ENCODE results near the gene ALG9.

ALG9 gene, protein sequence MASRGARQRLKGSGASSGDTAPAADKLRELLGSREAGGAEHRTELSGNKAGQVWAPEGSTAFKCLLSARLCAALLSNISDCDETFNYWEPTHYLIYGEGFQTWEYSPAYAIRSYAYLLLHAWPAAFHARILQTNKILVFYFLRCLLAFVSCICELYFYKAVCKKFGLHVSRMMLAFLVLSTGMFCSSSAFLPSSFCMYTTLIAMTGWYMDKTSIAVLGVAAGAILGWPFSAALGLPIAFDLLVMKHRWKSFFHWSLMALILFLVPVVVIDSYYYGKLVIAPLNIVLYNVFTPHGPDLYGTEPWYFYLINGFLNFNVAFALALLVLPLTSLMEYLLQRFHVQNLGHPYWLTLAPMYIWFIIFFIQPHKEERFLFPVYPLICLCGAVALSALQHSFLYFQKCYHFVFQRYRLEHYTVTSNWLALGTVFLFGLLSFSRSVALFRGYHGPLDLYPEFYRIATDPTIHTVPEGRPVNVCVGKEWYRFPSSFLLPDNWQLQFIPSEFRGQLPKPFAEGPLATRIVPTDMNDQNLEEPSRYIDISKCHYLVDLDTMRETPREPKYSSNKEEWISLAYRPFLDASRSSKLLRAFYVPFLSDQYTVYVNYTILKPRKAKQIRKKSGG

DNA sequence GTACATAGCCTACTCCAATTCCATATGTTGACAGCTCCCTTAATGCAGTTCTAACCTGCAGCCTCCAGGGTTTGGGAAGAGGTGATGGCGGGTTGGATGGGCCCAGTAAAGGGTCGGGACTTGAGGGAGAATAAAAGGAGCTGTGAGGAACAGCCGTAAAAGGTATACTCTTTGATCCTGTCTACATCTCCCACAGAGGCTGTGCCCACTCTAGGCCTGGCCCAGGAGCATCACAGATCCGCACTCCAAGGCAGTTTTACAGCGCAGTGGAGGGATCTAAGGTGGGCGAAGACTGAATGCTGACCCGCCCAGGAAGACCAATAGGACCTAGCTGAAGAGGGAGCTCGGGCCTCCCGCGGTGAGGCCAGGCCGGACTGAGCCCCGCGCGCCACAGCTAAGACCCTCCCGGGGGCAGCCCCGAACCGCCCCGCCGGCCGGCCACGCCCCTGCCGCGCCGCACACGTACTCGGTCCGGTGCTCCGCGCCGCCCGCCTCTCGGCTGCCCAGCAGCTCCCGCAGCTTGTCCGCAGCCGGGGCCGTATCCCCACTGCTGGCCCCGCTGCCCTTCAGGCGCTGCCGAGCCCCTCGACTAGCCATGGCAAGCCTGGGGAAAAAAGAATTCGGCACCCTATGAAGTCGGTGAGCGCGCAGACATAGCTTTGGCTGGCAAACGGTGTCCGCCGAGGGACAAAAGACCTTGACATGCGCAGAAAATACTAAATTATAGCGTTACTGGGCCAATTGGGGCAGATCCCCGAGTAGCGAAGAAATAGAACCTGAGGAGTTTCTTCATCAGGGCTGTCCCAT, at the start of gene ALG9:
TSS of gene ALG9 (minus strand) at position 696 of the 807 bp plus-strand sequence. CDS start at position 597, 99 bp downstream.
- DNase-seq (ENCODE audit: low read depth in 2 of 2, low spot score in 1 of 2), result peak; percentile 77 to 86

DNA sequence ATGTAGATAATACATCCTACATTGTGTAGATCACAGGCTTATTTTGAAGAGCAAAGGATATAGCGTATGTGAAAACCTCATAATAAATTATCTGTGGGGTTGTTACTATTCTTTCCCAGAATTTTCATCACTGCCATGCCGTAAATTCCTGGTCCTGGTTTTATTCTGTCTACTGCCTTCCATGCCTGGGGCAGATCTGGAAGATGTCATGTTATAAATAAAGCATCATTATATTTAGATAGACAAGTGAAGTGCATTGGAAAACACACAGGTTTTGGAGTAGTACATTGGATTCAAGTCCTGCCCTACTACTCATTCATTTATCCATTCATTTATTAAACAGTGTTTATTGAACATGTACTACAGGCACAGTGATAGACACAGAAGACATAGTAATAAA, 49.5 kb upstream of the ALG9 start:
- no peak for DNase-seq (ENCODE audit: low read depth in 2 of 2, low spot score in 1 of 2)

DNA sequence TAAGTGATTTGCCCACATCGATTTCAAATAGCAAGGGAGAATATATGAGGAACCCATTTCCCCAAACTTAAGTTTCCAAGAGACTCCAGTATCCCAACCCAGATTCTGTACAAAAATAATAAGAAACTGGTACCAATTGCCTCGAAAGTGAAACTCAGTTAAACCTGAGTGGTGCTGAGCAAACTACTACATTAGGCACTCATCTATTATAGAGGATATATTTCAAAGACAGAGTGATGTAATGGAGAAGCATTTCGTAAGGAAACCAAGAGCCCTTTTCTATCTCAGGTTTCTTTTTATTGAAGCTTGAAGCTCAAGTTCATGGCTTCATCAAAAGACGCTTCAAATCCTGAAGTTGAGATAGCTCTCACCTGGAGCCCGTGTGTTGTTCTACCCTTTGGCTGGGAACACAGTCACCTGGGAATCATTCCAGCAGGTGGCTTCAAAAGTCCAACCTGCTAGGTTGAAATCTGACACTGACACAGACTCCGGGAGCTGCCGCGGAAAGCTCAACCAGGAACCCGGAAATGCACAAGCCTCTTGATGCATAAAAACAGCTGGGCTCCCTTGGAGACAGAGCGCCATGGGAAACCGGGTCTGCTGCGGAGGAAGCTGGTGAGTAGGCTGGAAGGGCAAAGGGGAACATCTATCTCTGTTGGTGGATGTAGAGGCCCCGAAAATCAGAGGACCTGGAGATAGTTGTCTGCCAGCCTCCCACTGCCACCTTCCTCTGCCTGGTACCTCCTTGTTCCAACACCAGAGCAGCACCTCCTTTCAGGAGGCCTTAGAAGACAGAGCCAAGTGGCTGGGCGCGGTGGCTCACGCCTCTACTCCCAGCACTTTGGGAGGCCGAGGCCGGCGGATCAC, 47.2 kb upstream of the ALG9 start, which contains the start of gene C11orf52:
TSS of gene C11orf52 (plus strand) at position 524 of the 867 bp plus-strand sequence. CDS start at position 584, 60 bp downstream.
- DNase-seq (ENCODE audit: low read depth in 2 of 2, low spot score in 1 of 2), result no peak

DNA sequence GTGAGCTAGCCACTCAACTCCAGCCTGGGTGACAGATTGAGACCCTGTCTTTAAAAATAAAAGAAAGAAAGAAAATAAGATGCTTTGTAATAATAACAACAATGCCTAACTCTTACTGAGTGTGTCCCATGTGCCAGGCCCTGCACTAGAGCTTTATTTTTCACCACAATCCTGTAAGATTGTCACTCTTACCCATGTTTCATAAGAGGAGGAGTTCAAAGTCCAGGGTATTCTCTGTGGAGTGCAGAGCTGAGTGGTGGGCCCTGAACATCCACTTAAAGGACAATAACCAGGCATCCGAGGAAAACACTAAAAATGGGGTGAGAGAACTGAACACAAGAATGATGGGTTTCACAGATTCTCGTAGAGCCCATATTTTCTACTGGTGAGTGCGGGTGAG, 46.4 kb upstream of the ALG9 start:
- no peak for DNase-seq (ENCODE audit: low read depth in 2 of 2, low spot score in 1 of 2)

DNA sequence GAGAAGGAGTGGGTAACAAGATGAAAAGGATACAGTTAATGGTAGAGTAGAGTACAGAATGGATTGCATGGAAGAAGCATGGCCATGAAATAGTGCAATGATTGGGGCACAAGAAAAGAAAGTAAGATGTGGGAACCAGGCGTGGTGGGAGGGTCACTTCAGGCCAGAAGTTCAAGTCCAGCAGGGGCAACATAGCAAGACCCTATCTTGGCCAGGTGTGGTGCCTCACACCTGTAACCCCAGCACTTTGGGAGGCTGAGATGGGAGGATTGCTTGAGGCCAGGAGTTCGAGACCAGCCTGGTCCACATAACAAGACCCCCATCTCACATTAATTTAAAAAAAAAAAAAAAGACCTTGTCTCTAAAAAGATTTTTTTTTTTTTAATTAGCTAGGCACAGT, 45.9 kb upstream of the ALG9 start:
- DNase-seq (ENCODE audit: low read depth in 2 of 2, low spot score in 1 of 2), result no peak

DNA sequence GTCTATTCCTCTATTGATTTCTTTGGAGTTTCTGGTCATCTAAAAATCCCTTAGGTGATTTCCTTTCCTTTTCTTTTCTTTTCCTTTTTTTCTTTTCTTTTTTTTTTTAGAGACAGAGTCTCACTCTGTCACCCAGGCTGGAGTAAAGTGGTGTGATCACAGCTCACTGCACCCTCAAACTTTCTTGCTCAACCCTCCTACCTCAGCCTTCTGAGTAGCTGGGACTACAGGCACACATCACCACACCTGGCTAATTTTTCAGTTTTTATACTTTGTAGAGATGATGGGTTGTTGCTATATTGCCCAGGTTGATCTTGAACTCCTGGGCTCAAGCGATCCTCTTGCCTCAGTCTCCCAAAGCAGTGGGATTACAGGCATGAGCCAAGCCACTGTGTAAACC, 45.4 kb upstream of the ALG9 start:
- no peak for DNase-seq (ENCODE audit: low read depth in 2 of 2, low spot score in 1 of 2)

DNA sequence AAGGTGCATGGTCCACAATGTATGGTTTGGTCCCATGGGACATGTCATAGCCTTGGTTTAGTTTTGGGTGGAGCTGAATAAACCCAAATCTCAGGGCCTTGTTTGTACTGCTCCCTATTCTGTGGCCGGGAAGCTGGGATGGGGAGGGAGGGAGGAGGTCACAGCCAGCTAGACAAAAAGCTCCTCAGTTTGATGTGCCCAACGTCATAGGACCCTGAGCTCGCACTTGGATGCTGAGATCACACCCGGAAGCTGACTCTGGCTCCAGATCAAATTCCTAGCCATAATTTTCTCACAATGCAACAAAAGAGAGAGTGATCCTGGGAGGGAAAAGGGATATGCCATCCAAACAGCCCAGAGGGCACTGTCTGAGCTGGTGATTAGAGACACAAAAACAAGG, 42.6 kb upstream of the ALG9 start:
- no peak for DNase-seq (ENCODE audit: low read depth in 2 of 2, low spot score in 1 of 2)

DNA sequence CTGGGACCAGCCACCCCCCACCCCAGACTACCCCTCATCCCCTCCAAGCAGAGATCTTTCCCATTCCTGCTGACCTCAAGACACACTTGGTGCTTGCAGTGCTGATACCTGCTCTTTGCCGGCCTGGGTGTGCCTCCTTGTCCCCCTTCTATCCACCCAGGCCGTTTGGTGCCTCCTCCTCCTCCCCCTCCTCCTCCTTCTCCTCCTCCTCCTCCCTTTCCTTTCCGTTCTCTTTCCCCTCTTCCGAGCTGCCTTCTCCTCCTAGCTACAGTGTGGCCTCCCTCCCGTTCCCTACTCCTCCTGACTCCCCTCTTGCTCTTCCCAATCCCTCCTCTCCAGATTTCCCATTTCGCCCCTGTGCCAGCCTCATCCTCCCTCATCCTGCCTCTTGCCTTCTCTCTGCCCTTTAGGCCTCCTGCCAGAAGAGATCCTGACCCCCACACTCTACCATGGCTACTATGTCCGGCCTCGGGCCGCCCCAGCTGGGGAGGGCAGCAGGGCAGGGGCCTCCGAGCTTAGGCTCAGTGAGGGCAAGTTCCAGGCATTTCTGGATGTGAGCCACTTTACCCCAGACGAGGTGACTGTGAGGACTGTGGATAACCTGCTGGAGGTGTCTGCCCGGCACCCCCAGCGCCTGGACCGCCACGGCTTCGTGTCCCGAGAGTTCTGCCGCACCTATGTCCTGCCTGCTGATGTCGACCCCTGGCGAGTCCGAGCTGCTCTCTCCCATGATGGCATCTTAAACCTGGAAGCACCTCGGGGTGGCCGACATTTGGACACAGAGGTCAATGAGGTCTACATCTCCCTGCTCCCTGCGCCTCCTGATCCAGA, 41.9 kb upstream of the ALG9 start:
- DNase-seq (ENCODE audit: low read depth in 2 of 2, low spot score in 1 of 2), result no peak

DNA sequence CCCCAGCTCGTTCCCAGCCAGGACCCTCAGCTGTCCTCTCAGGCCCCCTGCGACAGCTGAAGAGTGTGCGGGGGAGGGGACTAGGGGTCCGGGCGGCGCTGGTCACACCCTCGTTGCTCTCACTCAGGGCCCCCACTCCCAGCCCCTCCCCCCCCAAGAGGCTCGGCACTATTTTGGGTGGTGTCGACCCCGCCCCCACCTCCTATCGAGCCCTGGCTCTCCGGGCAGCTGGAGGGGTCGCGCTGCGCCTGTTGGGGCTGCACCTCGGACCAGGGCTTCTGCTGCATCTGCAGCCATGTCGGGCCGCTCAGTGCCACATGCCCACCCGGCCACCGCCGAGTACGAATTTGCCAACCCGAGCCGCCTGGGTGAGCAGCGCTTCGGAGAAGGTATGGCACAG, 41.2 kb upstream of the ALG9 start, which contains the start of gene HSPB2:
TSS of gene HSPB2 (plus strand) at position 200 of the 400 bp plus-strand sequence. CDS start at position 296, 96 bp downstream.
- no peak for DNase-seq (ENCODE audit: low read depth in 2 of 2, low spot score in 1 of 2)

DNA sequence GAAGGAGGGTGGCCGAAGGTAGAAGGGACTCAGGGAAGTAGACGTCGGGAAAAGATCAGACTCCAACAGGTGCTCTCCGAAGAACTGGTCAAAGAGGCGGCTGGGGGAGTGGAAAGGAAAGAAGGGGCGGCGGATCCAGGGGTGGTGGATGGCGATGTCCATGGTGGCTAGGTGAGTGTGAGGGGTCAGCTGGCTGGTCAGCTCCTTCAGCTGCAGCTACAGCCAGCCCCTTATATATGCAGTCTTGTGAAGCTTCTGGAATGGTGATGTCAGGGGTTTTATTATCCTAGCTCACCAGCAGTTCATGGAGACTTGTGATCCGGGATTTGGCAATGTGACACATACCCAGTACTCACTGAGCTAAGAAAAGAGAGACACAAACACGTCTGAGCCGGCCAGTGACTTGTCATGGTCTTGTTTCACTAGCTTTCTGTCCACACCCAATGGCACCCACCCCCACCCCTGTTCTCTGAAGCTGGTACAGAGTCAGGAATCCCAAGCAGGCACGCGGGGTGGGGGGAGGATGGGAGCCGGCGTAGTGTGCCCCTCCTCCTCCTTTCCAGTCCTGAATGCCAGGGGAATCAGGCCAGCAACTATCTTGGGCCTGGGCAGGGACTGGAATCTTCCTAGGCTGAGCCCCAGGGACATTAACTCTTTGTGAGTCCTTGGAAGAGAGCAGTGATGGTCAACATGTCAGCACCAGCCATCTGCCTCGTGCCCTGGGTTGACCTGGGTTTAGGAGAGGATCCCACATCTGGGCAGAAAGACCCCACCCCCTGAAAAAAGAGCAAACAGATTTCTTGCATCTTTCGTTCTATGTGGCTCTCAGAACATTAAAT, 40.4 kb upstream of the ALG9 start, which contains the start of gene CRYAB:
TSS of gene CRYAB (minus strand) at position 208 of the 839 bp plus-strand sequence. CDS start at position 162, 46 bp downstream.
- DNase-seq (ENCODE audit: low read depth in 2 of 2, low spot score in 1 of 2), result no peak

DNA sequence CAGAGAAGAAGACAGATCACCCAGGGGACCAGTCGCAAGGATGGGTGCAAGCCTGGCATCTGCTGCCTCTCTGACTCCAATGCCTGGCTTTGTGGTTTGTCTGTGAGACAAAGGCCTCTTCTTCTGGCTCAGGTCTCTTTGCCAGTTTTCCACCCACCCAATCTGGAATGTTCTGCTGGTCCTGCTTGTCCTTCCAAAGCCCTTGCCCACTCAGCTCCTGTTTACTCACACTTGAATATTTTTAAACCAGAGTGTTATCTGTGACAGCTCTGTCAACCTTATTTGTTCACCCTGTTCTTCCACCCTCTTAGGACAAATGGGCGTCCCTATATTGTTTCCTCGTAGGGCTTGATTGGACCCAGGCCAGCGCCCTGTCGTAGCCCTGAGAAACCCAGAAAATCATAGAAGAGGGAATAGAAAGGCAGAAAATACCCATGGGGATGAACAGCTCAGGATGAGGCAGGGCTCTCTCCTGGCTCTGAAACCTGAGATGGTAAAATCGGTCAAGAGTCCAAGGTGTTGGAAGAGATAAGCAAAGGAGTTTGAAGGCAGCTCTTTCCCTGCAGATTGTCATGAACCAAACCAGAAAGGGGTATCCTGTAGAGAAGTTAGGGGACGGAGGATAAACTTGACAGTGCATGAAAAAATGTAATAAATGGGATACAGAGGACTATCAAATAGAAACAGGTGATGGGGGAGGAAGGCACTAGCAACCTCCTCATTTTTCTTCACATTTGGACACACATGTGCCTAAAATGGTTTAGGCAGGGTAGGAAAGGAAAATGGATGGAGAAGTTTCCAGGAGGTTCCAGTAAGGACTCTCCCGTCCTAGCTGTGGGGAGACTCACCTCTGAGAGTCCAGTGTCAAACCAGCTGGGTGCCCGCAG, 39.5 kb upstream of the ALG9 start:
- no peak for DNase-seq (ENCODE audit: low read depth in 2 of 2, low spot score in 1 of 2)

DNA sequence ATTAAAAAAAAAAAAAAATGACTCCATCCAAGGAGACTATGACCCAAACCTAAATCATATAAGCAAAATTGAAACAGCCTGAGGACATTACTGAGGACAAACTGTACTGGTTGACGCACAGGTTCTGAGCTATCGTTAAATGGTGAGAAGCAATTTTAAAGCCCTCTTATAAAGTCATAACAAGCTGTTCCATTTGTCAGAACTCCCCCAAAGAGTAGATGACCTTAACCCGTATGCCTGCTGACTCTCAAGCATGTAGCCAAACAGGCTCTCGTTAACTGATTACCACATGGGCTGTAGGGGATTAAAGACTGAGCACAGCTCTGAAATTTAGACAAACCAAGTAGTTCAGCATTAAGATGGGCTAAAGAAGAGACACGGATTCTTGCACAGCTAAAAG, 38.0 kb upstream of the ALG9 start:
- no peak for DNase-seq (ENCODE audit: low read depth in 2 of 2, low spot score in 1 of 2)

DNA sequence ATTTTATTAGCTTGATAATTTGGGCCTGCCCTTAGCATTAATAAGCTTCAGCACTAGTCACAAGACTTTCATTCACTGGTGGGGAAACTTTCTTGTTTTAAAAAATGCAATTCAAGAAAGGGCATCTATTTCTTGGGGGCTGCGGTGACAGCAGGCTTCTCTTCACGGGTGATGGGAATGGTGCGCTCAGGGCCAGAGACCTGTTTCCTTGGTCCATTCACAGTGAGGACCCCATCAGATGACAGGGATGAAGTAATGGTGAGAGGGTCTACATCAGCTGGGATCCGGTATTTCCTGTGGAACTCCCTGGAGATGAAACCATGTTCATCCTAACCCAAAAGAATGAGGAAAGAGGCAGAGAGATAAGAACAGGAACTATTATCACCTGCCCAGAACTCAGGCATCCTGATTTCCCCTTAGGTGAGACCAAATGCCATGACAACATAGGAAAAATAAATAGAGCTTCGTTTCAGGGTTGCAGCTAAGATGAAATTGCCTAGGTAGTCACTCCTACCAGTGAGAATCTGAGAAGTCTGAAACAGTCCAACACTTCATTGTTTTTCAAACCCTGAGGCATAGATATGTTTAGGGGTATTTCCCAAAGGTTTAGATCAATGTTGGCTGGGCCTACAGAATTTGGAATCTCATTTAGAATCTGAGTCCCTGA, 37.4 kb upstream of the ALG9 start:
- no peak for DNase-seq (ENCODE audit: low read depth in 2 of 2, low spot score in 1 of 2)

DNA sequence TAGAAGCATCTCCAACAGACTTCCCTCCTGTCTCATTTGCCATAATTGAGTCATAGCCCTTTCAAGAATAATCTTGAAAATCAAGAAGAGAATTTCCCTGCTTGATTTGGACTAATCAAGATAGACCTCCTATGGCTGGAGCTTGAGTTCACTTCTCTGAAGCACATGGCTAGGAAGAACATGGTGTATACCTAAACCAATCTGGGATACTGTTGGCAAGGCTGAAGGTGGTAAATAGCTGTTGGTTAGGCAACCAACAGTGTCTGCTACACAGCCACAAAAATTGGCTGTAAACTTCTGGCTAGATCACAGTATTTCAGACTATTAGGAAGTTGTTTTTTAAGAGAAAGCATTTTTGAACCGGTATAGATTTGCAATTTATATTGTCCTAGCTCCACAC, 35.3 kb upstream of the ALG9 start:
- no peak for DNase-seq (ENCODE audit: low read depth in 2 of 2, low spot score in 1 of 2)

DNA sequence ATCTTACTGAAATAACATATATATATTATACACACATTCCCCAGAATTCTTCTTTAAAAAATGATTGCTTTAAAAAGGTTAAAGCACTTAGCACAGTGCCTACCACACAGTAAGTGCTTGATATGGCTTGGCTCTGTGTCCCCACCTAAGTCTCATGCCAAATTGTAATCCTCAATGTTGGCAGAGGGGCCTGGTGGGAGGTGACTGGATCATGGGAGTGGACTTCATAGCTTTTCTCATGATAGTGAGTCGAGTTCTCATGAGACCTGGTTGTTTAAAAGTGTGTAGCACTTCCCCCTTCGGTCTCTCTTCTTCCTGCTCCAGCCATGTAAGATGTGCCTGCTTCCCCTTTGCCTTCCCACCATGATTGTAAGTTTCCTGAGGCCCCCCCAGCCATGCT, 34.0 kb upstream of the ALG9 start:
- no peak for DNase-seq (ENCODE audit: low read depth in 2 of 2, low spot score in 1 of 2)

DNA sequence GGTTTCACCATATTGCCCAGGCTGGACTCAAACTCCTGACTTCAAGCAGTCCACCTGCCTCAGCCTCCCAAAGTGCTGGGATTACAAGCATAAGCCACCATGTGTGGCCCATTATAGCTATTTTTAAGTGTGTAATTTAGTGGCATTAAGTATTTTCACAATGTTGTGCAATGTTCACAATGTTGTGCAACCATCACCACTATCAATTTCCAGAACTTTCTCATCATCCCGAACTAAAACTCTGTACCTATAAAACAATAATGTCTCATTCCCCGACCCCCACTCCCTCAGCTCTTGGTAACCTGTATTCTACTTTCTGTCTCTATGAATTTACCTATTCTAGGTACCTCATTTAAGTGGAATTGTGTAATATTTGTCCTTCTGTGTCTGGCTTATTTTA, 15.5 kb upstream of the ALG9 start:
- DNase-seq (ENCODE audit: low read depth in 2 of 2, low spot score in 1 of 2), result no peak

DNA sequence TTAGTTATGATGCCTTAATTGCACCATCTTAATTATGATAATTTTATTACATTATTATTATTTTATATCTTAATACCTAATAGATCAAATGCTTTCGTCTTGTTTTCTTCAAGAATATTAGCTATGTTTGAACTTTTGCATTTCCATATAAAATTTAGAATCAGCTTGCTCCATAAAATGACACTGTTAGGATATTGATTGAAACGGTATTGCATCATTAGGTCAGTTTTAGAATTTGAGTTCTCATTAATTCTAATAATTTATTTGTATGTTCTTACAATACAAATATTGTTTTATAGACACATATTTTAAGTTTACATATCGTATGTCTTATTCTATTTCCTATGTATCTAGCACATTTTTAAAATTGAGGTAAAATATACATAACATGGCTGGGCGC, 14.7 kb upstream of the ALG9 start:
- no peak for DNase-seq (ENCODE audit: low read depth in 2 of 2, low spot score in 1 of 2)

Data from stimulated activated CD8-positive, alpha-beta memory T cell treated with anti-CD3 and anti-CD28 coated beads, Interleukin-4, amount 100 ng/mL, for 4 hours (primary cell).